ENCODE measurements around the gene MAPK8IP2.

GRCh38 chr22:50586416-50586815 lies 14.2 kb upstream of the MAPK8IP2 start:
- TF ChIP-seq, protein P1, sequence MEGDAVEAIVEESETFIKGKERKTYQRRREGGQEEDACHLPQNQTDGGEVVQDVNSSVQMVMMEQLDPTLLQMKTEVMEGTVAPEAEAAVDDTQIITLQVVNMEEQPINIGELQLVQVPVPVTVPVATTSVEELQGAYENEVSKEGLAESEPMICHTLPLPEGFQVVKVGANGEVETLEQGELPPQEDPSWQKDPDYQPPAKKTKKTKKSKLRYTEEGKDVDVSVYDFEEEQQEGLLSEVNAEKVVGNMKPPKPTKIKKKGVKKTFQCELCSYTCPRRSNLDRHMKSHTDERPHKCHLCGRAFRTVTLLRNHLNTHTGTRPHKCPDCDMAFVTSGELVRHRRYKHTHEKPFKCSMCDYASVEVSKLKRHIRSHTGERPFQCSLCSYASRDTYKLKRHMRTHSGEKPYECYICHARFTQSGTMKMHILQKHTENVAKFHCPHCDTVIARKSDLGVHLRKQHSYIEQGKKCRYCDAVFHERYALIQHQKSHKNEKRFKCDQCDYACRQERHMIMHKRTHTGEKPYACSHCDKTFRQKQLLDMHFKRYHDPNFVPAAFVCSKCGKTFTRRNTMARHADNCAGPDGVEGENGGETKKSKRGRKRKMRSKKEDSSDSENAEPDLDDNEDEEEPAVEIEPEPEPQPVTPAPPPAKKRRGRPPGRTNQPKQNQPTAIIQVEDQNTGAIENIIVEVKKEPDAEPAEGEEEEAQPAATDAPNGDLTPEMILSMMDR (IDR thresholded peaks at IDR 0.05): no peak
- TF ChIP-seq POLR2A (IDR thresholded peaks at IDR 0.05): no peak
